ENCODE data around the gene CILP. TPM values are rescaled to one million over a fixed set of nuclear protein-coding genes. Genes with fewer than 3 reads are reported as not detected.
"Not testable (repeated sequence)": the region's sequence is repeated elsewhere in the genome, so short reads cannot be mapped to it uniquely, and the experiment has no call there.

Gene CILP
- total RNA-seq, 2 donors from 2014 or later: 8.5 to 15.8 TPM

- DNase-seq (ENCODE audit: low spot score) (no peak), ATAC-seq (ENCODE audit: insufficient number of reproducible peaks, low FRiP score, low read depth) (no peak)
- Histone ChIP-seq H3K4me3 (no peak overlapping the region), H3K36me3 (no peaks in the 10 kb centered on the region), H3K9me3 (no peaks in the 10 kb centered on the region), H3K27ac (peak overlapping the region in 1 of 2 donors; percentile 32), H3K4me1 (ENCODE audit: control insufficient read depth in 1 of 2, low read depth in 2 of 2) (peaks cover 0 to 8% of the 10 kb centered on the region in 2 donors), H3K27me3 (replicated peaks; ENCODE audit: insufficient read depth) (no peaks in the 10 kb centered on the region)
- TF ChIP-seq, protein P1, sequence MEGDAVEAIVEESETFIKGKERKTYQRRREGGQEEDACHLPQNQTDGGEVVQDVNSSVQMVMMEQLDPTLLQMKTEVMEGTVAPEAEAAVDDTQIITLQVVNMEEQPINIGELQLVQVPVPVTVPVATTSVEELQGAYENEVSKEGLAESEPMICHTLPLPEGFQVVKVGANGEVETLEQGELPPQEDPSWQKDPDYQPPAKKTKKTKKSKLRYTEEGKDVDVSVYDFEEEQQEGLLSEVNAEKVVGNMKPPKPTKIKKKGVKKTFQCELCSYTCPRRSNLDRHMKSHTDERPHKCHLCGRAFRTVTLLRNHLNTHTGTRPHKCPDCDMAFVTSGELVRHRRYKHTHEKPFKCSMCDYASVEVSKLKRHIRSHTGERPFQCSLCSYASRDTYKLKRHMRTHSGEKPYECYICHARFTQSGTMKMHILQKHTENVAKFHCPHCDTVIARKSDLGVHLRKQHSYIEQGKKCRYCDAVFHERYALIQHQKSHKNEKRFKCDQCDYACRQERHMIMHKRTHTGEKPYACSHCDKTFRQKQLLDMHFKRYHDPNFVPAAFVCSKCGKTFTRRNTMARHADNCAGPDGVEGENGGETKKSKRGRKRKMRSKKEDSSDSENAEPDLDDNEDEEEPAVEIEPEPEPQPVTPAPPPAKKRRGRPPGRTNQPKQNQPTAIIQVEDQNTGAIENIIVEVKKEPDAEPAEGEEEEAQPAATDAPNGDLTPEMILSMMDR (IDR thresholded peaks at IDR 0.05): no peak
Observed at GRCh38 chr15:65194826-65195547, 16.3 kb downstream of the CILP start.

GRCh38 chr15:65192016-65192415 lies 19.3 kb downstream of the CILP start:
- H3K4me1 ChIP-seq (ENCODE audit: control insufficient read depth in 1 of 2, low read depth in 2 of 2): peaks cover 0 to 8% of the 10 kb centered on the region in 2 donors
- DNase-seq (ENCODE audit: low spot score) (no peak), ATAC-seq (ENCODE audit: insufficient number of reproducible peaks, low FRiP score, low read depth) (no peak)
- H3K27me3 ChIP-seq (replicated peaks; ENCODE audit: insufficient read depth): no peaks in the 10 kb centered on the region
- no peak overlapping the region for H3K4me3 ChIP-seq
- H3K27ac ChIP-seq: no peak overlapping the region
- H3K36me3 ChIP-seq: no peaks in the 10 kb centered on the region
- TF ChIP-seq, protein P1 (IDR thresholded peaks at IDR 0.05): no peak
- no peaks in the 10 kb centered on the region for H3K9me3 ChIP-seq

DNA sequence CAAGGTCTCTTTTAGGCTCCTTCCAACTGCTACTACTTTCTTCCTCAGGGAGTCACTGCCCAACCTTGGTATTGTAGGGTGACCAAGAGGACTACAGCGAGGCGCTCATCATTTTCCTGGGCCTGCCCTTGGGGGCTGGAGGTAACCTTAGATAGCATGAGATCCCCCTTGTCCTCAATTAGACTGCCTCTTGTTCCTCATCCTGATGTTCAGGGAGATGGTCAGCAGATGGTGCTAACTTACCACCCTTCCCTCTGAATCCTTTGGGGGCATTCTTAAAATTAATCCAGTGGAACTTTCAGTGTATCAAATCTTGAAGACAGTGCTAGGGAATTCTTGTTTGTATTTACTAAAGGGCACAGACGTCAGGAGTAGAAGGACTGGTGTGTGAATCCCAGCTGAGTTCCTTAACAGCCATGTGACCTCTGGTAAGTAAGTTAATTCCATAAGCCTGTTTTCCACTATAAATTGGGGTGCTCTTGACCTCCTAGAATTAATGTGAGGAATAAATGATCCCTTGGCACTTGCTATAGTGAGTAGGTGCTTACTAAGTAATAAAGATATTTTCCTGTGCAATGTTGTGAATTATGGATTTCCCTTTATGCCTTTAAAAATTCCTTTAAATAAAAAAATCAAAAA lies 22.1 kb downstream of the CILP start:
- Histone ChIP-seq H3K27ac (no peak overlapping the region), H3K27me3 (replicated peaks; ENCODE audit: insufficient read depth) (no peaks in the 10 kb centered on the region), H3K4me1 (ENCODE audit: control insufficient read depth in 1 of 2, low read depth in 2 of 2) (no peaks in the 10 kb centered on the region), H3K4me3 (no peak overlapping the region), H3K36me3 (no peaks in the 10 kb centered on the region), H3K9me3 (no peaks in the 10 kb centered on the region)
- DNase-seq (ENCODE audit: low spot score) (no peak), ATAC-seq (ENCODE audit: insufficient number of reproducible peaks, low FRiP score, low read depth) (no peak)
- TF ChIP-seq, protein P1 (IDR thresholded peaks at IDR 0.05): peak; percentile 9

DNA sequence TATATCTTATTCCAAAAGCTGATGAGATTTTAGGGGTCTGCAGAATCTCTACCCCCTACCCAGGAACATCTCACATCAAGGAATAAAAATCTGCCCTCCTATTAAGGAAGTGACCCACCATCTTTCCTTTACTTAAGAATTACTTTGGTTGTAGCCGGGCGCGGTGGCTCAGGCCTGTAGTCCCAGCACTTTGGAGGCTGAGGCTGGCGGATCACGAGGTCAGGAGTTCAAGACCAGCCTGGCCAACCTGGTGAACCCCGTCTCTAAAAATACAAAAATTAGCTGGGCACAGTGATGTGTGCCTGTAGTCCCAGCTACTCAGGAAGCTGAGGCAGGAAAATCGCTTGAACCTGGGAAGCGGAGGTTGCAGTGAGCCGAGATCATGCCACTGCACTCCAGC lies 22.8 kb downstream of the CILP start:
- ATAC-seq (ENCODE audit: insufficient number of reproducible peaks, low FRiP score, low read depth); H3K9me3 ChIP-seq; DNase-seq (ENCODE audit: low spot score); H3K36me3 ChIP-seq; H3K27ac ChIP-seq; H3K27me3 ChIP-seq (replicated peaks; ENCODE audit: insufficient read depth); H3K4me1 ChIP-seq (ENCODE audit: control insufficient read depth in 1 of 2, low read depth in 2 of 2); H3K4me3 ChIP-seq: not testable (repeated sequence)

GRCh38 chr15:65184868-65185717 lies 26.2 kb downstream of the CILP start, which contains the start of gene CLPX:
TSS of gene CLPX (minus strand) at chr15:65185342. CDS start at chr15:65185153, 189 bp downstream.
- Histone ChIP-seq H3K36me3 (no peaks in the 10 kb centered on the region), H3K9me3 (no peaks in the 10 kb centered on the region), H3K4me3 (peak within 1 kb of the TSS; percentile 90), H3K4me1 (ENCODE audit: control insufficient read depth in 1 of 2, low read depth in 2 of 2) (peaks cover 13 to 15% of the 10 kb centered on the region in 2 donors), H3K27me3 (replicated peaks; ENCODE audit: insufficient read depth) (no peaks in the 10 kb centered on the region), H3K27ac (peak within 1 kb of the TSS; percentile 94 to 95)
- ATAC-seq (ENCODE audit: insufficient number of reproducible peaks, low FRiP score, low read depth) (peak; percentile 87), DNase-seq (ENCODE audit: low spot score) (peak; percentile 68)
- TF ChIP-seq, protein P1 (IDR thresholded peaks at IDR 0.05): no peak

Data from thoracic aorta (tissue), 2 donors.